H1 (cell line): ENCODE measurements around the gene RAB22A. TPM values are rescaled to one million over a fixed set of nuclear protein-coding genes. Genes with fewer than 3 reads are reported as not detected.

ENCODE experiments used
- CBX5 ChIP-seq: fragments of 300-800, 300-1000 bp; sonication (generic); IDR thresholded peaks from 2 replicates; pipeline ENCODE4 v1.7.1; 2016; ENCODE audit warnings: antibody characterized with exemption, low read length, low read depth
- GABPA ChIP-seq: IDR thresholded peaks from 2 replicates; pipeline ENCODE4 v1.6.1; 2011; ENCODE audit warnings: mild to moderate bottlenecking, low read length, moderate library complexity, borderline replicate concordance; ENCODE audit not compliant: insufficient read depth
- RAD21 ChIP-seq, 2 experiments: IDR thresholded peaks in 1 of 2; conservative IDR thresholded peaks in 1 of 2; 2 replicates each; pipeline ENCODE4 v1.6.1; 2011; ENCODE audit warnings: low read depth in 2 of 2, low read length in 2 of 2, improper control_type of control experiment in 1 of 2, inconsistent platforms in 1 of 2, mild to moderate bottlenecking in 1 of 2, moderate library complexity in 1 of 2
- polyA plus RNA-seq, 7 experiments: library from polyadenylated mRNA; depleted of rRNA in 3 of 7; stranded (reverse) in 5 of 7; unstranded in 2 of 7; fragments of >200 nt in 5 of 7; fragments of 200-250 nt in 2 of 7; gene quantifications; 1 replicate in 5 of 7; 2 replicates in 1 of 7; 4 replicates in 1 of 7; pipeline versions ENCODE4 v1.2.1 to v1.2.3, GENCODE V29; 2011 to 2013; ENCODE audit warnings: missing spikeins in 2 of 7, mixed read lengths in 2 of 7
- total RNA-seq: library from RNA; stranded (reverse); fragmentation: NEBNext Ultra II Directional; extraction: Animal tissue kit (Norgen Biotek cat#: 25700); gene quantifications from 2 replicates; pipeline ENCODE4 v1.2.1, GENCODE V29; 2021
- TF ChIP-seq, protein P1 (sequence below): IDR thresholded peaks from 2 replicates; pipeline ENCODE4 v1.6.1; 2012; ENCODE audit warnings: inconsistent platforms
- TF ChIP-seq, protein P2 (sequence below): IDR thresholded peaks from 2 replicates; pipeline ENCODE4 v1.6.1; 2012; ENCODE audit warnings: low read length, inconsistent platforms

Gene RAB22A
- total and polyA plus RNA-seq, 2 of the 8 experiments (the other 6 are each of a cell fraction or from before 2014, with no cell fraction given), result 3.1 to 6.6 TPM

DNA sequence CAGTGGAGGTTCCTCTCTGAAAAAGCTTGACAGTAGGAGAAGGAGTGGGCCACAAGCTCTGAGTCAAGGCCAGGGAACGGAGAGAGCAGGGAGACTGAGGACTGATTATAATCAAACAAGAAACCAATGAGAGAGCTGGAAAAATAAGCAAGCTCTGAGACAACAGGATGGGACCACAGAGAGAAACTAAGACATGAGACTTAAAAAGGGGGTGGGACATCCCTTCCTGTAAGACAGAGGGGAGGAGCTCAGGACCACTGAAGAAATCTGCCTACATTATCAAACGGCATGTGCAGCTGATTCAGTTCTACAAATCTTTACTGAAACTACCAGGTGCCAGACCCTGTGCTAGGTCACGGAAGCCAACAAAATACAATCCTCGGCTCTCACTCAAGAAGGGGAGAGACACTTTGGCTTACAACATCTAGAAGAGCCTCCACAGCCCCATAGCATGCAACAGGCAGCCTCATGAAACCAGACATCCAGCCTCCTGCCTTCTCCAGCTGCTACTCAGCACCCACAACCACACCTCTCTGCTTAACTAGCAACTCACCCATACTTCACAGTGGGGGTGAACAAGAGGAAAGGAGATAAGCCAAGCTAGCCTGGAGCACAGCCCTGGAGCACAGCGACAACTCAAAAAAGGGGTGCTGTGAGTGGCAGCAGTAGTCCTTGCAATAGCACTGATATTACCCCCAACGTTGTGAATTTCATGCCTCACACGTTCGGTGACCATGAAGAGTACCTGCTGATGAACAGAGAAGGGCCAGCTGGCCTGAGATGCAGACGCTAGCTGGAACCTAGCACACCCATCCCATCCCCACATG is 41.9 kb upstream of the RAB22A start (continued):
- TF ChIP-seq, protein P1, sequence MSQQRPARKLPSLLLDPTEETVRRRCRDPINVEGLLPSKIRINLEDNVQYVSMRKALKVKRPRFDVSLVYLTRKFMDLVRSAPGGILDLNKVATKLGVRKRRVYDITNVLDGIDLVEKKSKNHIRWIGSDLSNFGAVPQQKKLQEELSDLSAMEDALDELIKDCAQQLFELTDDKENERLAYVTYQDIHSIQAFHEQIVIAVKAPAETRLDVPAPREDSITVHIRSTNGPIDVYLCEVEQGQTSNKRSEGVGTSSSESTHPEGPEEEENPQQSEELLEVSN, result no peak
- TF ChIP-seq GABPA (no peak), CBX5 (no peak), RAD21 (IDR thresholded peaks at IDR 0.05 in 1 of 2, conservative IDR thresholded peaks at IDR 0.05 in 1 of 2; ENCODE audit: low read depth in 2 of 2, low read length in 2 of 2) (no peak)
- TF ChIP-seq, protein P2, sequence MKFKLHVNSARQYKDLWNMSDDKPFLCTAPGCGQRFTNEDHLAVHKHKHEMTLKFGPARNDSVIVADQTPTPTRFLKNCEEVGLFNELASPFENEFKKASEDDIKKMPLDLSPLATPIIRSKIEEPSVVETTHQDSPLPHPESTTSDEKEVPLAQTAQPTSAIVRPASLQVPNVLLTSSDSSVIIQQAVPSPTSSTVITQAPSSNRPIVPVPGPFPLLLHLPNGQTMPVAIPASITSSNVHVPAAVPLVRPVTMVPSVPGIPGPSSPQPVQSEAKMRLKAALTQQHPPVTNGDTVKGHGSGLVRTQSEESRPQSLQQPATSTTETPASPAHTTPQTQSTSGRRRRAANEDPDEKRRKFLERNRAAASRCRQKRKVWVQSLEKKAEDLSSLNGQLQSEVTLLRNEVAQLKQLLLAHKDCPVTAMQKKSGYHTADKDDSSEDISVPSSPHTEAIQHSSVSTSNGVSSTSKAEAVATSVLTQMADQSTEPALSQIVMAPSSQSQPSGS, result no peak
- TF ChIP-seq, all 59 proteins: peak for 0
